Neutrophil (primary cell): ENCODE measurements around the gene SORBS1.

Experiments used
- H3K27ac ChIP-seq: fragments of 200-600 bp; sonication (generic); 2 replicates; pipeline ENCODE4 v1.5.1; 2016; ENCODE audit warnings: mild to moderate bottlenecking, moderate library complexity
- H3K27me3 ChIP-seq: fragments of 200-600 bp; sonication (generic); 2 replicates; pipeline ENCODE4 v1.6.0; 2016; ENCODE audit warnings: mild to moderate bottlenecking
- H3K36me3 ChIP-seq: fragments of 200-600 bp; sonication (generic); 2 replicates; pipeline ENCODE4 v1.5.1; 2017
- H3K4me1 ChIP-seq, 2 experiments: fragments of 200-600 bp in 1 of 2; sonication (generic) in 1 of 2; 1 replicate in 1 of 2; 2 replicates in 1 of 2; pipeline versions ENCODE4 v1.5.1 to v1.6.1; 2013 to 2016; ENCODE audit warnings: low read depth in 1 of 2, low read length in 1 of 2, mild to moderate bottlenecking in 1 of 2, moderate library complexity in 1 of 2; ENCODE audit not compliant: control insufficient read depth in 1 of 2, insufficient read depth in 1 of 2
- H3K4me3 ChIP-seq, 2 experiments: fragments of 200-600 bp in 1 of 2; sonication (generic) in 1 of 2; 1 replicate in 1 of 2; 2 replicates in 1 of 2; pipeline ENCODE4 v1.5.1; 2013 to 2016; ENCODE audit warnings: low read depth in 1 of 2, low read length in 1 of 2, mild to moderate bottlenecking in 1 of 2, moderate library complexity in 1 of 2
- H3K9me3 ChIP-seq: fragments of 200-600 bp; sonication (generic); 2 replicates; pipeline ENCODE4 v1.5.1; 2016
- TF ChIP-seq, protein P1 (sequence below): fragments of 200-600 bp; sonication (generic); IDR thresholded peaks from 2 replicates; pipeline ENCODE4 v1.5.1; 2016; ENCODE audit warnings: antibody characterized with exemption

The SORBS1 gene

DNA sequence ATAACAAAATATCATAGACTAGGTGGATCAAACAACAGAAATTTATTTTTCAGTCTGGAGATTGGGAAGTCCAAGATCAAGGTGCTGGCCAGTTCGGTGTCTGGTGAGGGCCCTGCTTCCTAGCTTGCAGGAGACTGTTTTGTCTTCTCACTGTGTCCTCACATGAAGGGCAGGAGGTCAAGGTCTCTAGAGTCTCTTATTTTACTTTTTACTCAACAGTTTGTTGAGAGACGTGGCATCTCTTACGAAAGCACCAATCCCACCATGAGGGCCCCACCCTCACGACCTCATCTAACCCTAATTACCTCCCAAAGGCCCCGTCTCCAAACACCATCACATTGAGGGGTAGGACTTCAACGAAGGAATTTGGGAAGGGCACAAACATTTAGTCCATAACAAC is 41.2 kb upstream of the SORBS1 start:
- H3K9me3 ChIP-seq: no peaks in the 10 kb centered on the region
- no peak overlapping the region for H3K4me3 ChIP-seq

GRCh38 chr10:95601116-95601719 is 40.0 kb upstream of the SORBS1 start:
- Histone ChIP-seq H3K36me3 (peaks cover 4% of the 10 kb centered on the region), H3K27me3 (no peaks in the 10 kb centered on the region), H3K4me1 (no peaks in the 10 kb centered on the region), H3K9me3 (no peaks in the 10 kb centered on the region), H3K4me3 (no peak overlapping the region), H3K27ac (no peak overlapping the region)
- TF ChIP-seq, protein P1, sequence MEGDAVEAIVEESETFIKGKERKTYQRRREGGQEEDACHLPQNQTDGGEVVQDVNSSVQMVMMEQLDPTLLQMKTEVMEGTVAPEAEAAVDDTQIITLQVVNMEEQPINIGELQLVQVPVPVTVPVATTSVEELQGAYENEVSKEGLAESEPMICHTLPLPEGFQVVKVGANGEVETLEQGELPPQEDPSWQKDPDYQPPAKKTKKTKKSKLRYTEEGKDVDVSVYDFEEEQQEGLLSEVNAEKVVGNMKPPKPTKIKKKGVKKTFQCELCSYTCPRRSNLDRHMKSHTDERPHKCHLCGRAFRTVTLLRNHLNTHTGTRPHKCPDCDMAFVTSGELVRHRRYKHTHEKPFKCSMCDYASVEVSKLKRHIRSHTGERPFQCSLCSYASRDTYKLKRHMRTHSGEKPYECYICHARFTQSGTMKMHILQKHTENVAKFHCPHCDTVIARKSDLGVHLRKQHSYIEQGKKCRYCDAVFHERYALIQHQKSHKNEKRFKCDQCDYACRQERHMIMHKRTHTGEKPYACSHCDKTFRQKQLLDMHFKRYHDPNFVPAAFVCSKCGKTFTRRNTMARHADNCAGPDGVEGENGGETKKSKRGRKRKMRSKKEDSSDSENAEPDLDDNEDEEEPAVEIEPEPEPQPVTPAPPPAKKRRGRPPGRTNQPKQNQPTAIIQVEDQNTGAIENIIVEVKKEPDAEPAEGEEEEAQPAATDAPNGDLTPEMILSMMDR: no peak

More for the DNA sequence above, 41.2 kb upstream of the SORBS1 start:
- Histone ChIP-seq H3K27ac (no peak overlapping the region), H3K36me3 (peaks cover 4% of the 10 kb centered on the region), H3K27me3 (no peaks in the 10 kb centered on the region), H3K4me1 (no peaks in the 10 kb centered on the region)
- TF ChIP-seq, protein P1: no peak

DNA sequence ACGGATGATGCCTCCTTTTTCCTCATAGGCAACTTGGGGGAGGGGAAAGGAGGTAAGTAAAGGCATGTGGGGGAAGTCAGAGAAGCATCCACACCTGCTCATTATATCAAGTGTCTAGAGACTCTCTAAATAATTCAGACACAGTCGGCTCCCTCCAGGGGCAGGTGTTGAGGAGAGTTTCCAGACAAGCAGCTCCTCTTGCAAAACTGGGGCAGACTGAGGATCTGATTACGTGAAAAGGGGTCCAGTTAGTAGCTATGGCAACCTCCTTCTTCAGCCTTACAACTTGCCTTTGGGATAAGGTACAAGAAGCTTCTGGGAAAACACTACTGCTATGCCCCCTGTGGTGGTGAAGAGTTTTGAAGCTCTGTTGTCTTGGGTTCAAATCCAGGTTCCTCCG is 39.0 kb upstream of the SORBS1 start:
- H3K4me1 ChIP-seq: no peaks in the 10 kb centered on the region
- no peaks in the 10 kb centered on the region for H3K9me3 ChIP-seq
- H3K36me3 ChIP-seq: peaks cover under 1% of the 10 kb centered on the region
- TF ChIP-seq, protein P1: no peak
- no peak overlapping the region for H3K27ac ChIP-seq
- H3K4me3 ChIP-seq: no peak overlapping the region
- no peaks in the 10 kb centered on the region for H3K27me3 ChIP-seq

- no peaks in the 10 kb centered on the region for H3K9me3 ChIP-seq
- TF ChIP-seq, protein P1: no peak
Observed at GRCh38 chr10:95597788-95598187, 36.6 kb upstream of the SORBS1 start.

DNA sequence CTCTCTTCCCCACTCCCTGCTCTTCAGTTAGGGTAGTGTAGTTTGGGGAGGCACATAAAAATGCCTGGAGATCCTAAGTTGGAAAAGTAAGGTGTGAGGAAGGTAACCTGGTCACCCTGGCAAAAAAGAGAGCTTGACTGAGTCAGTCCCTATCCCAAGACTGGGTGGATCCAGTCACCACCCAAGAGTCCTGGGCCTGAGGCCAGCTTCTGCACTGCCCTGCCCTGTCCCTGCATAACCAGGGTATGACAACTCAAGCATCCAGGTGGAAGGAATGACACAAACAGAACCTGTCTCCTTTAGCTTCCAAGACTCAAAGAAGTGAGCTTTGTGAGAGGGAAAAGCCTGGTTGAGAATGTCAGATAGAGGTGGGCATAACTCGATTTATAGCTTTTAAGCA is 26.9 kb upstream of the SORBS1 start:
- no peak overlapping the region for H3K27ac ChIP-seq
- no peaks in the 10 kb centered on the region for H3K9me3 ChIP-seq
- H3K4me3 ChIP-seq: no peak overlapping the region
- no peaks in the 10 kb centered on the region for H3K36me3 ChIP-seq
- no peaks in the 10 kb centered on the region for H3K4me1 ChIP-seq
- TF ChIP-seq, protein P1: no peak
- peaks cover 19% of the 10 kb centered on the region for H3K27me3 ChIP-seq

More at GRCh38 chr10:95597788-95598187, 36.6 kb upstream of the SORBS1 start:
- H3K27ac ChIP-seq: no peak overlapping the region
- no peaks in the 10 kb centered on the region for H3K36me3 ChIP-seq
- no peaks in the 10 kb centered on the region for H3K27me3 ChIP-seq
- no peak overlapping the region for H3K4me3 ChIP-seq
- H3K4me1 ChIP-seq: no peaks in the 10 kb centered on the region
